ENCODE measurements around the gene TRAPPC14. TPM values are rescaled to one million over a fixed set of nuclear protein-coding genes. Genes with fewer than 3 reads are reported as not detected.

Gene TRAPPC14
- total and polyA plus RNA-seq, 10 of the 15 experiments (the other 5 are each of a cell fraction or from before 2014, with no cell fraction given), result 0.21 to 24.7 (median 7.5) TPM

DNA sequence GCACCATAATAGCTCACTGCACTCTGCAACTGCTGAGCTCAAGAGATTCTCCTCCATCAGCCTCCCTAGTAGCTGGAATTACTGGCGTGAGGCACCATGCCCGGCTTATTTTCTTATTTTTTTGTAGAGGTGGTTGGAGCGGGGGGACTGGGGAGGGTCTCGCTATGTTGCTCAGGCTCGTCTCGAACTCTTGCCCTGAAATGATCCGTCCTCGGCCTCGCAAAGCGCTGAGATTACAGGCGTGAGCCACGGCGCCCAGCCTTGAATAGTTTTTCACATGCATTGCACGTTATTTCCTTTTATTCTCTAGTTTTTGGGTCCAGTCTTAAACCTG is 10.3 kb downstream of the TRAPPC14 start:
- H3K4me2 ChIP-seq (ENCODE audit: control insufficient read depth, insufficient read depth), result peak overlapping the region; percentile 85
- ChIA-PET SMC1A (ENCODE audit: uncharacterized antibody, unreplicated experiment) (interaction anchor here (0.8 to 2.3 kb wide), 18 partner anchors 10 to 259 kb away, joined by 3 to 12 read pairs (median 3); no protein-coding TSS in a partner anchor), POLR2A (interaction anchor here (0.6 to 2.6 kb wide), 21 partner anchors 9 to 682 kb away, joined by 3 to 28 read pairs (median 5); partner anchors contain the start of genes AP4M1, GAL3ST4, GPC2 and MCM7), RAD21 (ENCODE audit: unreplicated experiment) (interaction anchor here (0.6 to 2.4 kb wide), 19 partner anchors 9 to 259 kb away, joined by 3 to 17 read pairs (median 4); partner anchors contain the start of genes GPC2 and PVRIG), CTCF (interaction anchor here (0.6 to 5.7 kb wide), 14 partner anchors 8 to 545 kb away, joined by 3 to 43 read pairs (median 4); no protein-coding TSS in a partner anchor)
- peak overlapping the region; percentile 71 for H3K27ac ChIP-seq (ENCODE audit: control insufficient read depth, insufficient read depth)
- no peak for DNase-seq (ENCODE audit: low read depth, low spot score)
- FAIRE-seq, result no peak
- in situ Hi-C loops (cut with MboI) (no loop called here), intact Hi-C loops (cut with micrococcal nuclease; ENCODE audit: unreplicated experiment) (loop anchor here (1.0 to 5.0 kb wide), 3 partner anchors 47 to 69 kb away; partner anchors contain the start of genes AP4M1, MCM7 and PVRIG)
- H3K4me1 ChIP-seq (ENCODE audit: control insufficient read depth, insufficient read depth, low read length), result peaks cover 5% of the 10 kb centered on the region; the same call in 1 of the 2 replicates
- no peaks in the 10 kb centered on the region for H4K20me1 ChIP-seq (ENCODE audit: control insufficient read depth, insufficient read depth)
- H3K9ac ChIP-seq (ENCODE audit: control insufficient read depth, insufficient read depth, low read length), result peak overlapping the region; percentile 58
- H3K27me3 ChIP-seq (replicated peaks in 1 of 2; ENCODE audit: control insufficient read depth in 2 of 2, insufficient read depth in 2 of 2, low read length in 1 of 2), result no peaks in the 10 kb centered on the region
- H2AFZ ChIP-seq (ENCODE audit: control insufficient read depth, low read depth, low read length), result peak overlapping the region; percentile 55
- TF ChIP-seq SMAD1 (IDR thresholded peaks at IDR 0.05; ENCODE audit: low read depth, partially characterized antibody) (no peak), SIX5 (IDR thresholded peaks at IDR 0.05; ENCODE audit: low read depth, low read length, severe bottlenecking) (no peak), ZNF207 (IDR thresholded peaks at IDR 0.05; ENCODE audit: borderline replicate concordance) (0 out of 2 replicates have a peak, but pooled peaks have one; percentile 32), MTA2 (IDR thresholded peaks at IDR 0.05; ENCODE audit: low read depth) (no peak), SUPT20H (IDR thresholded peaks at IDR 0.05; ENCODE audit: borderline replicate concordance, control insufficient read depth, low read depth, low read length) (no peak), MTA3 (IDR thresholded peaks at IDR 0.05; ENCODE audit: borderline replicate concordance, low read length) (no peak), PAX5 (IDR thresholded peaks at IDR 0.05; ENCODE audit: borderline replicate concordance, low read depth, low read length) (0 out of 2 replicates have a peak, but pooled peaks have one; percentile 7), EGR1 (IDR thresholded peaks at IDR 0.05; ENCODE audit: borderline replicate concordance in 1 of 2, low read depth in 2 of 2, low read length in 2 of 2) (no peak)
- TF ChIP-seq, protein P1, sequence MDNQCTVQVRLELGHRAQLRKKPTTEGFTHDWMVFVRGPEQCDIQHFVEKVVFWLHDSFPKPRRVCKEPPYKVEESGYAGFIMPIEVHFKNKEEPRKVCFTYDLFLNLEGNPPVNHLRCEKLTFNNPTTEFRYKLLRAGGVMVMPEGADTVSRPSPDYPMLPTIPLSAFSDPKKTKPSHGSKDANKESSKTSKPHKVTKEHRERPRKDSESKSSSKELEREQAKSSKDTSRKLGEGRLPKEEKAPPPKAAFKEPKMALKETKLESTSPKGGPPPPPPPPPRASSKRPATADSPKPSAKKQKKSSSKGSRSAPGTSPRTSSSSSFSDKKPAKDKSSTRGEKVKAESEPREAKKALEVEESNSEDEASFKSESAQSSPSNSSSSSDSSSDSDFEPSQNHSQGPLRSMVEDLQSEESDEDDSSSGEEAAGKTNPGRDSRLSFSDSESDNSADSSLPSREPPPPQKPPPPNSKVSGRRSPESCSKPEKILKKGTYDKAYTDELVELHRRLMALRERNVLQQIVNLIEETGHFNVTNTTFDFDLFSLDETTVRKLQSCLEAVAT (IDR thresholded peaks at IDR 0.05), result 0 out of 2 replicates have a peak, but pooled peaks have one; percentile 14
- 10% methylated on average over 14 of the region's 14 CpGs for WGBS (ENCODE audit: insufficient coverage, insufficient replicate concordance, low lambda C conversion rate, missing lambda C conversion rate)
- peak overlapping the region; percentile 60 for H3K4me3 ChIP-seq
- H3K79me2 ChIP-seq (ENCODE audit: control insufficient read depth, insufficient read depth, low read length), result peaks cover 22% of the 10 kb centered on the region
- no peaks in the 10 kb centered on the region for H3K9me3 ChIP-seq (replicated peaks; ENCODE audit: control insufficient read depth, insufficient read depth, low read length)
- H3K36me3 ChIP-seq (ENCODE audit: control insufficient read depth in 2 of 2, insufficient read depth in 2 of 2, low read length in 1 of 2), result no peaks in the 10 kb centered on the region; a peak in 3 of 4 replicates
- TSS peak; percentile 84 for BruUV-seq (replicated peaks)
- ATAC-seq, result no peak

Data from GM12878 (cell line).